Ecto neural progenitor cell (in vitro differentiated cells): ENCODE measurements around the gene CA10.

Source experiments
- DNase-seq: peaks from one replicate; pipeline ENCODE4 v3.0.0-alpha.2; 2018; ENCODE audit warnings: low spot score

CA10 gene

DNA sequence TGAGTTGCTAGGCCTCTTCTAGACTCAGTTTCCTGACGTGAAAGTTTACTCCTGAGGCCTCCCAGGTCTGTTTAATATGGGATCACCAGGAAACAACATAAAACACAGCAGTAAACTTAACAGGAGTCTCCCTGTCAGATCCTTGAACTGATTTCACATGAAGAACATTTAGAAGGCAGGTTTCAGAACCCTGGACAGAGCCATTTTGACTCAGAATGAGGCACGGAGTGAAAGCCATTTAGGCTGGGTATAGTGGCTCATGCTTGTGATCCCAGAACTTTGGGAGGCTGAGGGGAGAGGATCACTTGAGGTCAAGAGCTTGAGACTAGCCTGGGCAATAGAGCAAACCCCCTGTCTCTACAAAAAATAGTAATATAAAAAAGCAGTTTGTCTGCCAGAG is 289.1 kb downstream of the CA10 start:
- peak; percentile 65 for DNase-seq

DNA sequence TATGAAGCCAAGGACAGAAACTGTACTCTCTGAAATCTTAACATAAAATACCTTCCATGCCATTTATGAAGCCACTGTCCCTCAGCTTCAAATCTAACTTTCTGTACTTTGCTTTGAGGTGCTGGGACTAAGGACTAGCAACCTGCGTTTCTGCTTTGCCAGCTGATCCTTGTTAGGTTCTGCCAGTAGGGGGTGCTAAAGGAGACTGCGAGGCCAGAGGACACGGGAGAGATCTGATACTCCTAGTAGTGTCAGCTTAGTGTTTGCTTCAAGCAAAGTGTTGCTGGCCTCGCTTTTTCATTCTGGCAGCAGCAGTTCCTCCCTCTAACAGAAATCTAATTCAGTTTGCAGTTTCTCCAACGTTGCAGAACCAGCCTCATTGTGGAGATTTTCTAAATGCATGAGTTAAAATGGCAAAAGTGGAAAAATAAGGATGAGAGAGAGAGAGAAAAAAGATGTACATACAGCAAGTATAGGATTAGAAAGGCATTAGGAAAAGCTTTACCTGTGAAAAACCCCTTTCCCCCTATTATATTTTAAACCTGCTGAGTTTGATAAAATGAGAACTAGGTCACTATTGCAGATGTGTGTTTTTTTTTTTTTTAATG is 297.5 kb downstream of the CA10 start:
- DNase-seq: peak; percentile 80

- no peak for DNase-seq
Observed at GRCh38 chr17:51857052-51857597, 301.4 kb downstream of the CA10 start.

- DNase-seq: no peak
Observed at GRCh38 chr17:51855806-51856205, 302.7 kb downstream of the CA10 start.

DNA sequence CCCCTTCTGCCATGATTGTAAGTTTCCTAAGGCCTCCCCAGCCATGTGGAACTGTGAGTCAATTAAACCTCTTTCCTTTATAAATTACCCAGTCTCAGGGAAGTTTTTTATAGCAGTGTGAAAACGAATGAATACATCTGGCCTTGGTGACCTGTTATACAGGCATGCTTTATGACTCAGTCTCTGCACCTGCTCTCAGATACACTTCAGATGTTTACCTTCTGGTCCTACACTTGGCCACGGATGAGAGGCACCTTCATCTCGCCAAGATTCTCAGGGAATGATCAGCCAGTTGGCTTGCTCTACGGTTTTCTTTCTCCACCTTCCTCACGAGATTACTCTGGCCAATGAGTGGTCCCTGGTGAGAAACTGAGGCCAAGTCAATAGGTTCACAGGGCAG is 304.7 kb downstream of the CA10 start:
- DNase-seq: no peak

- no peak for DNase-seq
Observed at GRCh38 chr17:51852603-51853002, 305.9 kb downstream of the CA10 start.

- no peak for DNase-seq
Observed at GRCh38 chr17:51850201-51850600, 308.3 kb downstream of the CA10 start.

DNA sequence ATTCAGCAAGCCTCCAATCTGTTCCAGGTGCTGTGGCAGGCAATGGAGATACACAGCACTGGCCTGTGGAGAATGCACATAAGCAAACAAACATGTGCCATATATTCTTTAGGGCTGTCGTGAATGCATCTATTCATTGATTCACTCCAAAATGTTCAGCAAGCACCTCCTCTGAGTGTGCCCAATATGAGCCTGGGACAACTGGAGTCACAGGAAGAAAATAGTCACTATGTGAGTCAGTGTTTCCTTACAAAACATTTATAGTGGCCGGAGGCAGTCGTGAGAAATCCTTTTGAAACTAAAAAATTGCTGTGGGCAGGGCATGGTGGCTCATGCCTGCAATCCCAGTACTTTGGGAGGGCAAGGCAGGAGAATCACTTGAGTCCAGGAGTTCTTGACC is 310.1 kb downstream of the CA10 start:
- no peak for DNase-seq

DNA sequence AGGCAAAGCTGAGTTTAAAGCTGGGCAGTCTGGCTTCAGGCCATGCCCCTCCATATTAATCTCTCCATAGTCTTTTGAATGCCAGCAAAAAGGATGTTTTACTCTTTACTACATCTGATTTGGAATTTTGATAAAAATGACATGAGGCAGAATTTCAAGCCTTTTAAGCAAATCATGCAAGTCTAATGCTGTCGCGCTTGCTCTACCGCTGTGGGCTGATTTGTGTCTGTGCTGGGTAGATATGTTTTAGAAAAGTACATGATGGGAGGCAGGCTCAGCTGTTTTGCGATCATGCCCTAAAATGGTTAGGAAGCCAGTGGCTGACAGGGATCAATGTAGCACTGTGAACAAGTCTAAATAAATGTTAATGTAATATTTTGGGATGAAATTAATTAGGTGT is 311.9 kb downstream of the CA10 start:
- no peak for DNase-seq

DNA sequence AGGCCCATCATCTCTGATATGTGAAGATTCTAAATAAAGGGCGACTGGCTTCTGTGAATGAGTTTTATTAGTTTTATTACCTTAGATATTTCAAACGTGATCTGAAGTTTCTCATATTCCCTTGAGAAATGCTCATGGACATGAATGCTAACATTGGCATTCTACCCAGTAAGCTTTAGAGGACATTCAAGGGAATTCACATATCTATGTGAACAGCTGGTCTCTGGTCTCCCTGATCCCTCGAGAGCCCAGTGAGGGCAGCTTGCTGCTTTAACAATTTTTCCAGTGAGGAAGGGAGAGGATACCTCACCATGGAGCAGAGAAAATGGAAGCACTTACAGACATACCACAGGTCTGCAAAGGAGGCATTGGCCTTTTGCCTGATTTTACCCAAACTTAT is 312.7 kb downstream of the CA10 start:
- no peak for DNase-seq

- no peak for DNase-seq
Observed at GRCh38 chr17:51842763-51843162, 315.8 kb downstream of the CA10 start.

GRCh38 chr17:51841669-51842068 is 316.8 kb downstream of the CA10 start:
- DNase-seq: no peak

- no peak for DNase-seq
Observed at GRCh38 chr17:51840688-51841087, 317.8 kb downstream of the CA10 start.

GRCh38 chr17:51833620-51834019 is 324.9 kb downstream of the CA10 start:
- DNase-seq: no peak

- peak; percentile 59 for DNase-seq
Observed at GRCh38 chr17:51833045-51833444, 325.5 kb downstream of the CA10 start.

GRCh38 chr17:51830886-51831285 is 327.6 kb downstream of the CA10 start:
- no peak for DNase-seq

- DNase-seq: no peak
Observed at GRCh38 chr17:51830451-51830850, 328.1 kb downstream of the CA10 start.

GRCh38 chr17:51828901-51829300 is 329.6 kb downstream of the CA10 start:
- no peak for DNase-seq

DNA sequence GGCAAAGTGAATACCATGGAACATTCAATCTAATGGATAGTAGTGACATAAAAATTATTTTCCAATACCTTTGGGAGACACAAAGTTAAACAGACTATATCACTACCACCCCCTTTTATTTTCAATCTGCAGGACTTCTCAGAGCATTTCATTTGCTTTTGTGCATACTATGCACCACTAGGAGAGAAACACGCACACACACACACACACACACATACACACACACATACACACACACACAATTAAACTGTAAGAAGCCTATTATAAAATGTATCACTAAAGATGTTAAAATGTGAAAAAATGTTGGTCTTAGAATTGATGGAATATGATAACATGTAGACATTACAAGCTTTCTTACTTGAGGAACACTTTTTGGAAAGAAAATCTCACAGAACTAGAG is 331.4 kb downstream of the CA10 start:
- DNase-seq: no peak

DNA sequence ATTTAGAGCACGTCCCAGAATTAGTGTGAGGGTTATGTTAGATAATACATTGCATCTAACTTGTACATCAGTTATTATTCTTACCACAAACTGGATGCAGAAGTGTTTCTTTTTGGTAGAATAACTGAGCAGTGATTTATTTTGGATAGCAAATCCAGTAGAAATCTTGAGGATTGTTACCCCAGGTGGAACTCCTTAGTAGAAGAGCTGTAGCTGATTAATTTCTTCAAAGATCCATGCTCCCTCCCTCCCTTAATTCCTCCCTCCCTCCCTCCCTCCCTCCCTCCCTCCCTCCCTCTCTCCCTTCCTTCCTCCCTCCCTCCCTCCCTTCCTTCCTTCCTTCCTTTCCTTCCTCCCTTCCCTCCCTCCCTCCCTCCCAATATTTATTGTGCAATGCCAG is 337.7 kb downstream of the CA10 start:
- no peak for DNase-seq

- no peak for DNase-seq
Observed at GRCh38 chr17:51820252-51820651, 338.3 kb downstream of the CA10 start.

DNA sequence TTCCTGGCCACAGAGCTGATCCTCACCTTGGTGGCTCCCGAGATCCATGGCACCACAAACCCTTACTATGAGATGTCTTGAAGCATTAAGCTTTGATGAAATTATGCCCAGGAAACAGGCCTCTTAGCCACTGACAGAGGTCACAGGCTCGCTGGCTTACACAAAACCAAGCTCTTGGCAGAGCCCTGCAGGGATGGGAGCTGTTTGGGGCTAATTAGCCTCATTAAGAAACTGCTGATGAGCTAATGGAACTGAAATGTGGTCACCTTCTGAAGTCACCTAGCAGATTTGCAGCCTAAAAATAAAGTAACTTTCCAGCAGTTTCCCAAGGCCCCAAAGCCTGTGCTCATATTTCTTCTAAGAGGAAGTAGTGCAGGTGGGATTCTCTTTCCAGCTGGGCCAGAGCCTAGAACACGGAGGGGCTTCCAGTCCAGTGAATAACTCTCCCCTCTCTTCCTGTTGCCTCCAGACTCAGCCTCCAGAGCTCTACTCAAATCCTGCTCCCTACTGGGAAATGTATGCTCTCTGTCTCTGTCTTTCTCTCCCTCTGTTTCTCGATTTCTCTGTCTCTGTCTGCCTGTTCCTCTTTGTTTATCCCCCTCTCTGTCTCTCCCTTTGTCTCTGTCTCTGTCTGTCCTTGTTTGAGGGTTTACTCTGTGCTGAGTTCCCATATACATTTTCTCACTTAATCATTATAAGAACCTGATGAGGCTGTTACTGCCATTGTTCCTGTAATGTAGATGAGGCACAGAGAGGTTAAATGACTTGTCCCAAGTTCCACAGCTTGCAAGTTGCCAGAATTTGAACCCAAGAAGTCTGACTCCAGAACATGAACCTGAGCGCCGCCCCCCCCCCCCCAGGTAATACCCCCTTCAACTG is 338.9 kb downstream of the CA10 start:
- no peak for DNase-seq

DNA sequence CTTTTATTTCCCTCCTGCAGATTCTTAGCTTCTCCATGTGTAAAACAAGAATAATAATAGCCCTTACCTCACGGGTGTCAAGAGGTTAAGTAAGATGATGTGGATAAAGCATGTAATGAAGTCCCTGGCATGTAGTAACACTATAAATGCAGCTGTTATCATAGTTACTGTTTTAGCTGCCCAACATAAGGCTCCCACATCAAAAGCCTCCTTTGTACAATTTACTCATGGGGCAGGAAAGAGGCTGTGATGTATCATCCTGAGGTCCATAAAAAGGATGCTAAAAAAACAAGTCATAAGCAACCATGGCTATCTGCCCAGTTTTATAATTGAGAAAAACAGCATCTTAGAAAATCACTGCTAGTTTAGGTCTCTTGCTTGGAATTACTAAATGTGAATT is 339.7 kb downstream of the CA10 start:
- DNase-seq: no peak
